Karpas-422 (cell line): ENCODE data around the gene CCDC9. TPM values are rescaled to one million over a fixed set of nuclear protein-coding genes. Genes with fewer than 3 reads are reported as not detected.

Source experiments
- DNase-seq: peaks from one replicate; pipeline ENCODE4 v3.0.0-alpha.2; 2015
- H2AFZ ChIP-seq: fragments of 200-600 bp; sonication (generic); 2 replicates; pipeline ENCODE4 v1.6.1; 2014; ENCODE audit warnings: antibody characterized with exemption, low read length, mixed read lengths
- H3K27ac ChIP-seq: fragments of 200-600 bp; sonication (generic); 2 replicates; pipeline ENCODE4 v1.5.1; 2014; ENCODE audit warnings: mild to moderate bottlenecking, low read length, moderate library complexity
- H3K27me3 ChIP-seq: fragments of 200-600 bp; sonication (generic); 2 replicates; pipeline ENCODE4 v1.6.1; 2014; ENCODE audit warnings: low read length, mixed read lengths
- H3K36me3 ChIP-seq: fragments of 200-600 bp; sonication (generic); 2 replicates; pipeline ENCODE4 v1.6.1; 2014; ENCODE audit warnings: low read length, mixed read lengths; ENCODE audit not compliant: insufficient read depth
- H3K4me1 ChIP-seq: fragments of 200-600 bp; sonication (generic); 2 replicates; pipeline ENCODE4 v1.6.1; 2014; ENCODE audit warnings: mild to moderate bottlenecking, low read length, mixed read lengths
- H3K4me2 ChIP-seq: fragments of 200-600 bp; sonication (generic); 2 replicates; pipeline ENCODE4 v1.6.1; 2014; ENCODE audit warnings: low read length, low read depth, mild to moderate bottlenecking; ENCODE audit not compliant: poor library complexity, severe bottlenecking
- H3K4me3 ChIP-seq: fragments of 200-600 bp; sonication (generic); 2 replicates; pipeline ENCODE4 v1.5.1; 2014; ENCODE audit warnings: mild to moderate bottlenecking, antibody characterized with exemption, low read length, mixed read lengths
- H3K79me2 ChIP-seq: fragments of 200-600 bp; sonication (generic); 2 replicates; pipeline ENCODE4 v1.6.1; 2014; ENCODE audit warnings: mild to moderate bottlenecking, low read length, mixed read lengths
- H3K9ac ChIP-seq: fragments of 200-600 bp; sonication (generic); 2 replicates; pipeline ENCODE4 v1.6.0; 2014; ENCODE audit warnings: low read length
- H3K9me2 ChIP-seq: fragments of 200-600 bp; sonication (generic), shearing (Covaris generic); replicated peaks from 2 replicates; pipeline ENCODE4 v1.6.0; 2014; ENCODE audit warnings: mild to moderate bottlenecking, low read length, moderate library complexity; ENCODE audit not compliant: insufficient read depth
- H3K9me3 ChIP-seq: fragments of 300-700, 200-600 bp; sonication (generic); 2 replicates; pipeline ENCODE4 v1.6.1; 2014; ENCODE audit warnings: low read length, mixed read lengths
- H4K20me1 ChIP-seq: fragments of 200-600 bp; sonication (generic); 2 replicates; pipeline ENCODE4 v1.6.1; 2014; ENCODE audit warnings: mild to moderate bottlenecking, antibody characterized with exemption, low read length, low read depth; ENCODE audit not compliant: insufficient read depth
- total RNA-seq: library from RNA; depleted of rRNA; stranded (reverse); fragments of >200 nt; shearing (Covaris generic); gene quantifications from 2 replicates; pipeline ENCODE4 v1.2.3, GENCODE V29; 2014; ENCODE audit warnings: low replicate concordance

Gene CCDC9
- total RNA-seq, 1 experiment from 2014 or later = 2.2 TPM

DNA sequence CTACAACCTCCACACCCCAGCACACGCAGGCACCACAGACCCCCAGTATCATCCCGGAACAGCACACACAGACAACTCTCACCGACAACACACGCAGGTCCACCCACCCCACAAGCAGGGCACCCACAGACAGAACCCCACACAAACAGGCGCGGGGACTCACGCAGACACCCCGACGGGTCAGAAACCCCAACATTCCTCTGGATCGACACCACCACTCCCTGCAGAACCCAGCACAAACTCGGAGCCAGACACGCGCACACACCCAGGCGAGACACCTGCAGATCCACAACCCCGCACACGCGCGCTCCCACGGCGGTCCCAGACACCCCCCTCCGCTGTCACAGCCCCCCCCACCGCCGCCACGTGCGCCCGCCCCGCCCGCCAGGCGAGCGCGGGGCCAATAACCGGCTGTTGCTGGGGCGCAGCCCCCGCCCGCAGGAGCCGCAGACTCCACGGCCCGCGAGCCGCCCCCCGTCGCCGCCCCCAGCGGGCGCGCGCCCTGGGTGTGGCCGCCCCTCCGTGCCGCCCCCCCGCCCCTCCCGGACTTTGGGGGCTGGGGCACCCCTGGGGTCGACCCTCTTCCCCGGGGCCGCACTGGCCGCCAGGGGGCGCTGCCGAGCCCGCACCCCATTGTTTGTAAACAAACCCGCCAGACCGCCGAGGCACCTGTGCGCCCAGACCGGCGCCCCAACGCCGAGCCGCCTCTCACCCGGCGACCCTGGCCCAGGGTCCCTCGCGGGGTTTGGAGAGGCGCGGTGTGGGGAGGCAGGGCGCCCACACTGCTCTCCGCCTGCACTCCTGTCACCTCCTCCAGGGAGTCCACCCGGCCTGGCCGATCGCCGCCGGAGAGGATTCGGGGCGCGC lies 26.0 kb upstream of the CCDC9 start:
- no peaks in the 10 kb centered on the region for H3K79me2 ChIP-seq
- H4K20me1 ChIP-seq = no peaks in the 10 kb centered on the region
- 0 out of 2 replicates have a peak, but pooled peaks cover 2% of the 10 kb centered on the region for H3K27me3 ChIP-seq
- no peak overlapping the region for H3K27ac ChIP-seq
- no peaks in the 10 kb centered on the region for H3K9me3 ChIP-seq
- H3K4me1 ChIP-seq = peaks cover 49% of the 10 kb centered on the region
- peak; percentile 83 for DNase-seq
- no peaks in the 10 kb centered on the region for H3K9me2 ChIP-seq
- peak overlapping the region; percentile 75 for H3K9ac ChIP-seq
- H2AFZ ChIP-seq = peak overlapping the region; percentile 96
- no peaks in the 10 kb centered on the region for H3K36me3 ChIP-seq
- H3K4me2 ChIP-seq = peak overlapping the region; percentile 97
- H3K4me3 ChIP-seq = peak overlapping the region; percentile 84

DNA sequence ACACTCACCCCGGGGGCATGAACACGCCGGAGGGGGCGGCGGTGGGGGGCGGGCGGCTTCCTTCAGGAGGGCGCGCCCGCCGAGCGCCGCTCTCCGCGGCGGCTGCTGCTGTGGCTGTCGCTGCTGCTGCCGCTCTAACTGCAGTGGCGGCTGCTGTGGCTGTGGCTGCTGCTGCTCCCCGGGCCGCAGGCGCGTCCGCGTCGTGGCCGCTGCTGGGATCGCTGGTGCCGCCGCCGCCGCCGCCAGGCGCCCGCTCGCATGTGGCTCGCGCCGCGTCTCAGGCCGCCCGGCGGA lies 25.5 kb upstream of the CCDC9 start, which contains the start of gene BBC3:
Gene BBC3 (minus strand): TSS at position 279 of the 294 bp plus-strand sequence. CDS start 2,768 bp downstream, outside the sequence.
- Histone ChIP-seq H3K36me3 (no peaks in the 10 kb centered on the region), H2AFZ (peak within 1 kb of the TSS; percentile 96), H3K9me2 (no peaks in the 10 kb centered on the region), H3K79me2 (no peaks in the 10 kb centered on the region), H3K4me1 (peaks cover 45% of the 10 kb centered on the region), H3K9ac (peak within 1 kb of the TSS; percentile 75), H3K27ac (no peak within 1 kb of the TSS), H3K4me2 (peak within 1 kb of the TSS; percentile 97), H4K20me1 (no peaks in the 10 kb centered on the region), H3K27me3 (0 out of 2 replicates have a peak, but pooled peaks cover 2% of the 10 kb centered on the region), H3K9me3 (no peaks in the 10 kb centered on the region), H3K4me3 (peak within 1 kb of the TSS; percentile 84)
- no peak for DNase-seq

DNA sequence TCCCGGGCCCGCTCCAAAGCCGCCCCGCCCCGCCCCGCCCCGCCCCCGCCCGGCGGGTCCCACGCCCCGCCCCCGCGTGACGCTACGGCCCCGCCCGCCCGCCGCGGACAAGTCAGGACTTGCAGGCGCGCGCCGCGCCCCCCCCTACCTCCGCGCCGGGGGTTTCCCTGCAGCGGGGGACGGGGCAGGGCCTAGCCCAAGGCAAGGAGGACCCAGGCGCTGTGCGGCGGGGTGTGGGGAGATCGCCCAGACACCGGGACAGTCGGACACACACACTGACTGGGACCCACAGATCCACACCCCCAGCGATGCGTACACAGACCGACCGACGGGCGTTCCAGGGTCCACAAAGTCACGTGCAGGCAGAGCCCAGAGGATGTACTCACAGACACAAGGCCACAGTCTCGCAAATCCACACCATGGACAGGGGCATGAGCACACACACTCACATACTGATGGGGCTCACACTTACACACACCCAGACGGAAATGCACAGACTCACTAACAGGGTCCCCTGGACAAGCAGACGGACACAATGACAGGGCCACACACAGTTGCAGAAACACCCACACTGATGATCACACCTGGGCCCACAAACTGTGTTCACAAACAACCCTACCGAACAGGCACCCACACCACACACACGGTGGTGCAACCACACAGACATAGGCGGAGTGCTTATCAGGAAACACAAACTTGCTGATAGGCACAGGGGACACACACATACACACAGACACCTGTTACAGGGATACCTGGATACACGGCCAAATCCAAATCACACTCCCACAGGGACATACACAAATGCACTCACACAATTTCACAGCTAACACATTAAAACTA lies 24.9 kb upstream of the CCDC9 start:
- H3K9me2 ChIP-seq = no peaks in the 10 kb centered on the region
- peak overlapping the region; percentile 75 for H3K9ac ChIP-seq
- peak overlapping the region; percentile 84; the same call in 1 of the 2 replicates for H3K4me3 ChIP-seq
- H2AFZ ChIP-seq = peak overlapping the region; percentile 87; the same call in 1 of the 2 replicates
- H3K79me2 ChIP-seq = no peaks in the 10 kb centered on the region
- no peaks in the 10 kb centered on the region for H3K9me3 ChIP-seq
- no peaks in the 10 kb centered on the region for H3K36me3 ChIP-seq
- H3K4me1 ChIP-seq = peaks cover 41% of the 10 kb centered on the region
- peak overlapping the region; percentile 97 for H3K4me2 ChIP-seq
- H3K27me3 ChIP-seq = 0 out of 2 replicates have a peak, but pooled peaks cover 2% of the 10 kb centered on the region
- peak; percentile 84 for DNase-seq
- no peaks in the 10 kb centered on the region for H4K20me1 ChIP-seq
- H3K27ac ChIP-seq = no peak overlapping the region

DNA sequence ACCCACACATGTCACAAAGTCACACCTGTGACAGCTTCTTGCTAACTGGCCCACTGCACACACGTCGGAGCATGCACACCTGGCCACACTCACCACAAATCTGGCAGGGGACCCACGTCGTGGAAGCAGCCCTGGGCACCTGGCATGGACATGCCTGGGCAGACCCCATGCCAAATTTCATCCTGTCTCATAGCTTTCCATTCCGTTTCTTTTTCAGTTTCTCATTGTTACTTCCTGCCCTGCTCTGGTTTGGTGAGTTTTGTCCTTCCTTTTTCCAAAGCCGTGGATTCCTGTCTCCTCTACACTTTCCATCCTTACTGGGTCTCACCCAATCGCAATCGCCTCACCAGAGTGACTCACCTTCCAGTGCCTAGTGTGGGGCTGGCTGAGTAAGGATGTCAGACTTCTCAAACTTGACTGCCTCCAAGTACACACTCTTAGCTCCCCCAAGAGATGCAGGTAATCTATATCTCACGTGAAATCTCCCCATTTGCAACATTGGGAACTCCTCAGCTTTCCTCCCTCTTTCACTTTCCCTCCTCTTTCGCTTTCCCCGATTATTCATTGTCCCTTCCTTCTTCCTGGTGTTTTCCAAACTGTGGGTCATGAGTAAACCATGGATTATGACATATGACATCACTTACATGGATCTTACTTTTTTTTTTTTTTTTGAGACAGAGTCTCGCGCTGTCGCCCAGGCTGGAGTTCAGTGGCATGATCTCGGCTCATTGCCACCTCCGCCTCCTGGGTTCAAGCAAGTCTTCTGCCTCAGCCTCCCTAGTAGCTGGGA lies 23.7 kb upstream of the CCDC9 start:
- DNase-seq = no peak
- no peak overlapping the region for H3K4me2 ChIP-seq

DNA sequence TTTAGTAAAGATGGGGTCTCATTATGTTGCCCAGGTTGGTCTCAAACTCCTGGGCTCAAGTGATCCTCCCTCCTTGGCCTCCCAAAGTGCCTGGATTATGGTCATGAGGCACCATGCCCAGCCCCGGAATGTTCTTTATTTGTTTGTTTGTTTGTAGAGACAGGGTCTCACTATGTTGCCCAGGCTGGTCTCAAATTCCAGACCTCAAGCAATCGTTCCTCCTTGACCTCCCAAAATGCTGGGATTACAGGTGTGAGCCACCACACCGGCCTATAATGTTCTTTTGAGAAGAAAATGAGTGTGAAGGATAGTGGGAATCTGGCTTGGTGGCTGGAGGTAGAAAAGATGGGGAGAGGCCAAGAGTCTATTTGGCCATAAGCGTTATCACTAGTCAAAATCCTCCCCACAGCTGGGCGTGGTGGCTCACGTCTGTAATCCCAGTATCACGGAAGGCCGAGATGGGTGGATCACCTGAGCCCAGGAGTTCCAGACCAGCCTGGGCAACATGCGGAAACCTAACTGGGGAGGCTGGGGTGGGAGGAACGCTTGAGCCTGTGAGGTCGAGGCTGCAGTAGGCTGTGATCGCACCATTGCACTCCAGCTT lies 20.2 kb upstream of the CCDC9 start:
- H4K20me1 ChIP-seq = no peaks in the 10 kb centered on the region
- H3K9me3 ChIP-seq = no peaks in the 10 kb centered on the region
- no peaks in the 10 kb centered on the region for H3K36me3 ChIP-seq
- H3K79me2 ChIP-seq = no peaks in the 10 kb centered on the region
- no peak overlapping the region for H3K9ac ChIP-seq
- H3K4me1 ChIP-seq = peaks cover 27% of the 10 kb centered on the region
- H3K27ac ChIP-seq = no peak overlapping the region
- H3K27me3 ChIP-seq = 0 out of 2 replicates have a peak, but pooled peaks cover 2% of the 10 kb centered on the region
- H3K9me2 ChIP-seq = no peaks in the 10 kb centered on the region
- no peak overlapping the region for H3K4me2 ChIP-seq
- no peak for DNase-seq
- no peak overlapping the region for H3K4me3 ChIP-seq
- H2AFZ ChIP-seq = no peak overlapping the region

More for the DNA sequence above, 23.7 kb upstream of the CCDC9 start:
- H3K9ac ChIP-seq = no peak overlapping the region
- no peaks in the 10 kb centered on the region for H4K20me1 ChIP-seq
- H3K9me2 ChIP-seq = no peaks in the 10 kb centered on the region
- no peaks in the 10 kb centered on the region for H3K79me2 ChIP-seq
- no peak overlapping the region for H2AFZ ChIP-seq
- no peaks in the 10 kb centered on the region for H3K36me3 ChIP-seq
- H3K4me3 ChIP-seq = no peak overlapping the region
- H3K4me1 ChIP-seq = peaks cover 29% of the 10 kb centered on the region
- no peaks in the 10 kb centered on the region for H3K9me3 ChIP-seq
- no peak overlapping the region for H3K27ac ChIP-seq
- 0 out of 2 replicates have a peak, but pooled peaks cover 2% of the 10 kb centered on the region for H3K27me3 ChIP-seq

DNA sequence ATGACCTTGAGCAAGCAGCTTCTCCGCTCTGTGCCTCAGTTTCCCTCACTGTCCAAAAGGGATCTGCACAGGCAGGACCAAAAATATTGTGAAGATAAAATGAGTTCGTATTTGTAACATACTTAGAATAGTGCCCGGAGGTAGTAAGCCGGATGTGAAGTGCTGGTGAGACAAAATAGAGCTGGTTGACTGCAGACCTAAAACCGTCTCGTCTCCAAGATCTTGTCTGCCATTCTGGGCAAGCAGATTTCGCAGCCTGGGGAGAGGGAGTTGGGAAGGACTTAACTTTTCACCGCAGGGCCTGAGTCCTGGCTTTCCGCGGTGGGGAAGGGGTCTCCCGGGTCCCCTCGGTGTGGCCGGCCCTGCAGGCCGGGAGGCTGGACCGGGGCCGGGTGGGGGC lies 17.2 kb upstream of the CCDC9 start:
- Histone ChIP-seq H2AFZ (no peak overlapping the region), H3K27ac (no peak overlapping the region), H3K9me3 (no peaks in the 10 kb centered on the region), H3K4me1 (peaks cover 35% of the 10 kb centered on the region), H4K20me1 (no peaks in the 10 kb centered on the region), H3K36me3 (no peaks in the 10 kb centered on the region), H3K4me2 (peak overlapping the region; percentile 59), H3K79me2 (no peaks in the 10 kb centered on the region), H3K9me2 (no peaks in the 10 kb centered on the region), H3K9ac (peak overlapping the region; percentile 69; the same call in 1 of the 2 replicates), H3K27me3 (no peaks in the 10 kb centered on the region), H3K4me3 (no peak overlapping the region; the same call in 1 of the 2 replicates)
- DNase-seq = no peak

DNA sequence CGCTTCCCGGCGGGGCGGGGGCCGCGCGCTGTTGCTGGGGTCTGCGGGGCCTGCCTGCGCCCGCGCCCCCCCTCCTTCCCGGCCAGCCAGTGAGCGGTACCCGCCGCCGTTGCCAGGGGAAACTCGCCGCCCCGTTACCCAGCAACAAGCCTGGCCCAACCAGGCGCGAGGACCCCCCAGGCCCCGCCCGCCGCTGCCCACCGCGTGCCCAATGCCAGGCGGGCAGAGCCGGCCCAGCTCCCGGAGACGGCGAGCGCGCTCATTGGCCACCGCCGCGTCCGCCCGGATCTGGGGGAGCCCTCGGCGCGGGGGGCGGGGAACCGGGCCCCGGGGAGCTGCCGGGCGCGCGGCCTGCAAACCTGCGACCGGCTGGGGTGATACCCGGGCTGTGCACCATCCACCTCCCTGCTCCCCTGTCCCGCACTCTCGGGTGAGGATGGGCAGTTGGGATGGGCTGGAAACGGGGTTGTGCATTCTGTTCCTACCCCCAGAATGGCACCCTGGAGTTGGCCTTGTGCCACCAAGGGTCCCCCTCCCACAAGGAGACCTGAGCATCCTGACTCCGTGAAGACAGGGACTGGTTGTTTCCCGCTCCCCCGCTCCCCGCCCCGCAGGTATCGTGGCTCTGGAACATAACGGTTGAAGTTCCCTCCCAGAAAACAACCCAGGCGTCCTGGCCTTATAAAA lies 16.6 kb upstream of the CCDC9 start:
- H3K27me3 ChIP-seq = no peaks in the 10 kb centered on the region
- H3K9me3 ChIP-seq = no peaks in the 10 kb centered on the region
- no peaks in the 10 kb centered on the region for H3K9me2 ChIP-seq
- H3K27ac ChIP-seq = no peak overlapping the region
- H3K9ac ChIP-seq = peak overlapping the region; percentile 69
- peak overlapping the region; percentile 59 for H3K4me2 ChIP-seq
- no peaks in the 10 kb centered on the region for H3K36me3 ChIP-seq
- H2AFZ ChIP-seq = peak overlapping the region; percentile 10; the same call in 1 of the 2 replicates
- H3K4me3 ChIP-seq = peak overlapping the region; percentile 58
- peaks cover 40% of the 10 kb centered on the region for H3K4me1 ChIP-seq
- no peaks in the 10 kb centered on the region for H3K79me2 ChIP-seq
- H4K20me1 ChIP-seq = no peaks in the 10 kb centered on the region
- peak; percentile 90 for DNase-seq
